ACC112 (cell line): ENCODE data around the gene NTSR1.
A peak's percentile ranks its signal among the peaks of the same experiment; 100 is the strongest.

ENCODE experiments used
- H2AFZ ChIP-seq: fragments of 200-600 bp; sonication (generic); one replicate; pipeline ENCODE4 v1.6.0; 2017; ENCODE audit warnings: antibody characterized with exemption, low read length; ENCODE audit not compliant: unreplicated experiment
- H3K27ac ChIP-seq: fragments of 200-600 bp; sonication (generic); 2 replicates; pipeline ENCODE4 v1.5.1; 2014; ENCODE audit warnings: low read depth, mild to moderate bottlenecking, antibody characterized with exemption, low read length, moderate library complexity
- H3K27me3 ChIP-seq: fragments of 200-600 bp; sonication (generic); 2 replicates; pipeline ENCODE4 v1.6.1; 2014; ENCODE audit warnings: mild to moderate bottlenecking, antibody characterized with exemption, low read length, moderate library complexity, mixed read lengths; ENCODE audit not compliant: insufficient read depth
- H3K36me3 ChIP-seq: fragments of 200-600 bp; sonication (generic); 2 replicates; pipeline ENCODE4 v1.6.1; 2016; ENCODE audit warnings: mild to moderate bottlenecking, antibody characterized with exemption, low read length, moderate library complexity, mixed read lengths; ENCODE audit not compliant: insufficient read depth
- H3K4me1 ChIP-seq: fragments of 200-600 bp; sonication (generic); one replicate; pipeline ENCODE4 v1.6.1; 2016; ENCODE audit warnings: low read length, mixed read lengths; ENCODE audit not compliant: insufficient read depth, unreplicated experiment, control insufficient read depth
- H3K4me3 ChIP-seq: fragments of 200-600 bp; sonication (generic); 2 replicates; pipeline ENCODE4 v1.5.1; 2014; ENCODE audit warnings: mild to moderate bottlenecking, low read depth, low read length
- H3K79me2 ChIP-seq: fragments of 200-600 bp; sonication (generic); one replicate; pipeline ENCODE4 v1.6.0; 2016; ENCODE audit warnings: low read length; ENCODE audit not compliant: control insufficient read depth, unreplicated experiment, insufficient read depth

NTSR1 gene

DNA sequence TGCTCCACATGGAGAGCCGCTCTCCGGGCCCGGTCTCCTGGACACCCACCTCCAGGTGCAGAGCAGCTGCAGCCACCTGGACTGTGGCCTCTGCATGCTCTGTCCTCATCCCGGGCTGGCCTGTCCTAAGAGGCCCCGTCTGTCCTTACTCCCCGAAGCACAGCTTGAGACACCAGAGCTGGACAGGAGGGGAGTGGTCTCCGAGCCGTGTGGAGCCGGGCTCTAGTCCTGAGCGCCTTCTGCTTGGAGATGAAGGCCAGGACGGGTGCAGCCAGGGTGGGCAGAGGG is 6.7 kb upstream of the NTSR1 start:
- Histone ChIP-seq H3K36me3 (no peaks in the 10 kb centered on the region), H3K79me2 (no peaks in the 10 kb centered on the region), H3K27me3 (no peaks in the 10 kb centered on the region), H3K4me3 (no peak overlapping the region), H2AFZ (no peak overlapping the region), H3K27ac (no peak overlapping the region), H3K4me1 (peaks cover 23% of the 10 kb centered on the region)

DNA sequence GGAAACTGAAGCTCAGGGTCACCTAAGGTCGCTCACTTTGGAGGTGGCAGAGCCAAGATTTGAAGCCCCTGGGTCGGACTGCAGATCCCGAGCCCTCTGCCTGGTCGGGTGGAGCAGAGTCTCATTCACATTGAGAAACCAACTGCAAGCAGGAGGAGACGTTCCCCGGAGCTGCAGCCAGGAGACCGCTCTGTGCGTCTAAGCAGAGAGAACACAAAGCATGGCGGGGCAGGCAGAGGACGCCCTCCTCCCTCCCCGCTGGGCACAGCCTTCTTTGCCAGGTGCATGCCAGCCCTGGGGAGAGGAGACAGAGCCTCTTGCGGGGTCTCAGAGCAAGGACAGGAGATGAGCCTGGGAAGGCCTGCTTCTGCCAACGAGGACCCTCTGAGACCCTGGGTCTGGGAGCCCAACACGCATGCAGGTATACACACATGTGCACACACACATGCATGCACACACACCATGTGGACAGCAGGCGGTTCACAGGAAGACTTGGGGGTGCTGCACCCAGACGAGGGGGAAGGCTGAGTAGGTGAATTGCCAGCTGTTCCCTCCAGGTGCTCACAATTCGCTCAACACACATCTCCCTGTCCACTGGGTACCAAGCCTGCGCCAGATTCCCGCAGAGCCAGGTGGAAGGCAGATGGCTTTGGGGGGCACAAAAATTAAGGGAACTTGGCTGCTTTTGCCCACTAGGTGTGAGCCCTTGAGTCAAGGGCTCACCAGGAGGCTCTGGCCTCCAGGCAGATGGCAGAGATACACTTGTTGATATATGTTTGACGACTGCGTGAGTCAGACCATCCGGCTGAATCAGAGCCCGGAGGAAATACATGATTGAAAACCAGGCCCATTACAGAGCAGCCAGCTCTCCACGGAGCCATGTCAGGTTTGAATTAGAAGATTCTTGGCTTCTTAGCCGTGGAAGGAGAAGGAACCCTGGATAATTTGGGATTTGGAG is 5.5 kb upstream of the NTSR1 start:
- Histone ChIP-seq H3K27me3 (peaks cover 10% of the 10 kb centered on the region; the same call in 1 of the 2 replicates), H3K27ac (peak overlapping the region; percentile 75), H3K36me3 (no peaks in the 10 kb centered on the region), H3K4me3 (no peak overlapping the region), H3K79me2 (no peaks in the 10 kb centered on the region), H3K4me1 (peaks cover 23% of the 10 kb centered on the region), H2AFZ (peak overlapping the region; percentile 53)

DNA sequence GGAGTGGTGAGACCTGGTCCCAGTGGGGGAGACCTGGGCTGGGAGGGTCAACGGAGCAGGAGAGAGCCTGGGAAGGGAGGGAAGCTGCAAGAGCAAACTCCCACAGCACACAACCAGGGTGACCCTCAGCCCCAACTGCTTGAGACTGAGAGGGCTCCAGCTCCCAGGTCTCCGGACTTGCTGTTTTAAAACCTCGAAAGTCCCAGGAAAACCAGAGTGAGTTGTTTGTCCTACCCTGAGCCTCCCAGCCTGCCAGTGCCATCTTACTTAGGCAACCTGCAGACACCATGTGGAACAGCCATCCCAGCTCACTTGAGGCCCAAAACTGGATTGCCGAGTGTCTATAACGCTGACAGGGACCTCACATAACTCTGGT is 4.8 kb upstream of the NTSR1 start:
- H3K4me3 ChIP-seq: no peak overlapping the region
- peak overlapping the region; percentile 75 for H3K27ac ChIP-seq
- peaks cover 17% of the 10 kb centered on the region for H3K27me3 ChIP-seq
- H2AFZ ChIP-seq: peak overlapping the region; percentile 53
- H3K79me2 ChIP-seq: no peaks in the 10 kb centered on the region
- H3K36me3 ChIP-seq: no peaks in the 10 kb centered on the region
- H3K4me1 ChIP-seq: peaks cover 23% of the 10 kb centered on the region

DNA sequence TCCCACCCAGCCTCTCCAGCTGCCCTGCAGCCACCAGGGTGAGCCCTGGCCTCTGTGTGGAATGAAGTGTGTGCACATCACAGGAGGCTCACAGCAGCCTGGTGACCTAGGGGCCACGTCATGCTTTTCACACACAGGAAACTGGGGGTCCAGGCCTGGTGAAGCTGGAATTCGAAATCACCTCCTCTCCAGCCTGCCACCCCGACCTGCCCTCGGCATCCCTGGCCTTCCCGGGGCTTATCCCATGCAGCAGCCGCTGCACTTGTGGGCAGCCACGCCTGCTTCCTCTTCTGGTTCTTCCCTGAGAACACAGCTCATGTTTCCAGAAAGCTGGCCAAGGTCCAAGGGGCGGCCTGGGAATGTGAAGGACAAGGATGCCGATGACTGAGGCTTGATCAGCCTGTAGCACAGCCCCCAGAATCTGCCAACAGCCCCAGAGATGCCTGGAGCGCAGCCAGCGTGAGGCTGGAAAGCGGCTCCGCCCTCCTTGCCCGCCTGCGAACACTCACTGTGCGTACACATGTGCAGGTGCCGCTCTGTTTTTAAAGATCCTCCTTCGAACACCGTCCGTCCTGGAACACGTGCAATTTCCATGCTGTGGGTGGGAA is 4.2 kb upstream of the NTSR1 start:
- Histone ChIP-seq H2AFZ (no peak overlapping the region), H3K27ac (peak overlapping the region; percentile 75), H3K4me3 (no peak overlapping the region), H3K27me3 (peaks cover 23% of the 10 kb centered on the region), H3K4me1 (peaks cover 23% of the 10 kb centered on the region), H3K36me3 (no peaks in the 10 kb centered on the region), H3K79me2 (no peaks in the 10 kb centered on the region)

DNA sequence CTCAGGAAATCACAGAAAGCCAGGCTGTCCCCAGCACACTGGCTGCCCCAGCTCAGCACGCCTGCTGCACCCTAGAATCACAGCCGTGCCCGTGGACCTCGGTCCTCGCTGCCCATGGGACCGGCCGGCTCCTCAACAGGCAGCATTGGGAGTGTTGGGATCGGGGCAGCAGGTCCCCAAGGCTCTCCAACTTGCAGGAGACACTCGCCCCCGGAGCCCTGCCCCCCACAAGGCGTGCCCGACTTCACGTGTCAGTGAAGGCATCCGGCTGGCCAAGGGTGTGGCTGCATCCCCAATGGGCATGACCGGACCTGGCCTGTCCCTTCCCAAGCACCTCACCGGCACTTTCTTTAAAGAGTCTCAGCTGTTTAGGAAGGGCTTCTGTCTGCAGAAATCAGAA is 3.0 kb upstream of the NTSR1 start:
- Histone ChIP-seq H2AFZ (no peak overlapping the region), H3K79me2 (no peaks in the 10 kb centered on the region), H3K27me3 (peaks cover 34% of the 10 kb centered on the region), H3K4me1 (peaks cover 23% of the 10 kb centered on the region), H3K36me3 (no peaks in the 10 kb centered on the region), H3K27ac (no peak overlapping the region), H3K4me3 (no peak overlapping the region)

DNA sequence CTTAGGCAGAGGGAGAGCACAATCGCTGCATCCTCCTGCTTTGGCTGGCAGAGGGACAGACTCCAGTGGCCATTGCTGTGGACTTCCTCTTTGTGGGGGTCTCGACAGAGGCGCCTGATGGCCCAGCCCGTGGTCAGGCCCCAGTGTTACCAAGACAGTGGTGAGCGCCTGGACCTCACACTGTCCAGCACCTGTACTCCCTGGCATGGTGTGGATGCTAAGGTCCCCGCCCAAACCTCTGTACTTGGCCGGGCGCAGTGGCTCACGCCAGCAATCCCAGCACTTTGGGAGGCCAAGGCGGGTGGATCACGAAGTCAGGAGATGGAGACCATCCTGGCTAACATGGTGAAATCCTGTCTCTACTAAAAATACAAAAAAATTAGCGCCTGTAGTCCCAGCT is 2.3 kb upstream of the NTSR1 start:
- H3K27me3 ChIP-seq: peaks cover 41% of the 10 kb centered on the region
- no peak overlapping the region for H2AFZ ChIP-seq
- H3K36me3 ChIP-seq: no peaks in the 10 kb centered on the region
- no peak overlapping the region for H3K27ac ChIP-seq
- no peaks in the 10 kb centered on the region for H3K79me2 ChIP-seq
- peaks cover 23% of the 10 kb centered on the region for H3K4me1 ChIP-seq
- no peak overlapping the region for H3K4me3 ChIP-seq

DNA sequence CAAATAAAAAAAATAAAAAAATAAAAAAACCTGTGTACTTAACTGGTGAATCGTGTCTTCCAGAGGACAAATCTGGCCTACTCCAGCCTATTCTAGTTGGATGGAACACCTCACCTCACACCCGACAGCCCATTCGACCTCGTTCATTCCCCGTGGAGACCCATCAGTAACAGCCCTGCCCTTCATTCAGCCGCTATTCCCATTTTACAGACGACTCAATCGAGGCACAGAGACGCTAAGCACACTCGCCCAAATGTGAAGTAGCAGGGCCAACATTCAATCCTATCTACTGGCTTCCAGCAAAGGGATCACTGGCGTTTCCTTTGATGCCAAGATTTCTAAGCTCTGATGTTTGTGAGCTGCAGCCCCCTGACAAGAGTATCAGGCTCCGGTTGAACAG is 1.8 kb upstream of the NTSR1 start:
- Histone ChIP-seq H3K4me1 (peaks cover 23% of the 10 kb centered on the region), H3K79me2 (no peaks in the 10 kb centered on the region), H3K27me3 (peaks cover 41% of the 10 kb centered on the region), H3K27ac (no peak overlapping the region), H2AFZ (no peak overlapping the region), H3K36me3 (no peaks in the 10 kb centered on the region), H3K4me3 (no peak overlapping the region)

DNA sequence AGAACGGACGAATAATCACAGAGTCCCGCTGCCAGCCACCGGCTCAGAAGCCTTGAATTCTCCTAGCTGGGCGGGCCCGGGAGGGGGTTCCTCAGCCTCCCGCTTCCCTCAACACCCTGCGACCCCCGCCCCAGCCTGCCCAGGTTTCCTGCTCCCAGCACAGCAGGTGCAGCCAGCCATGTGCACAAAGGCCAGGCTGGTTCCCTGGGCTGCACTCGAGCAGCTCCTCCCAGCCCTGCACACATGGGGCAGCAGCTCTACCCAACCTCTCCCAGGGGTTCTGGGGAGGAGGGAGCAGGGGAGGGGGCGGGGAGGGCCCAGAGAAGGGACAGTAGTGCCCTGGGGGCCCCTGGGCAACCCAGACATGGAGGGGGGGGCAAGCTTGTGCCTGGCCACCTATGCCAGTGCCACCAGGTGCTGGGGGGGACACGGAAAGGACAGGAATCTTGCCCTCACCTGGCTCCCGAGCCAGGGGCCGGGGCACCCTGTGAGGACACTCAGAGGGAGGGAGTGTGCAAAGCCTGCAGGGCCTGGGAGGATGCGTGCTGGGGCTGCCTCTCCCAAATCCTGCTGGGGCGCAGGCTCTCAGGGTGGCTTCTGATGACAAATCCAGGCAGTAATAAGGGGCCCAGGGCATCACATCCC is 1.2 kb upstream of the NTSR1 start:
- peaks cover 45% of the 10 kb centered on the region for H3K27me3 ChIP-seq
- no peak overlapping the region for H3K27ac ChIP-seq
- H3K36me3 ChIP-seq: no peaks in the 10 kb centered on the region
- H3K4me1 ChIP-seq: peaks cover 23% of the 10 kb centered on the region
- H2AFZ ChIP-seq: no peak overlapping the region
- no peak overlapping the region for H3K4me3 ChIP-seq
- no peaks in the 10 kb centered on the region for H3K79me2 ChIP-seq

DNA sequence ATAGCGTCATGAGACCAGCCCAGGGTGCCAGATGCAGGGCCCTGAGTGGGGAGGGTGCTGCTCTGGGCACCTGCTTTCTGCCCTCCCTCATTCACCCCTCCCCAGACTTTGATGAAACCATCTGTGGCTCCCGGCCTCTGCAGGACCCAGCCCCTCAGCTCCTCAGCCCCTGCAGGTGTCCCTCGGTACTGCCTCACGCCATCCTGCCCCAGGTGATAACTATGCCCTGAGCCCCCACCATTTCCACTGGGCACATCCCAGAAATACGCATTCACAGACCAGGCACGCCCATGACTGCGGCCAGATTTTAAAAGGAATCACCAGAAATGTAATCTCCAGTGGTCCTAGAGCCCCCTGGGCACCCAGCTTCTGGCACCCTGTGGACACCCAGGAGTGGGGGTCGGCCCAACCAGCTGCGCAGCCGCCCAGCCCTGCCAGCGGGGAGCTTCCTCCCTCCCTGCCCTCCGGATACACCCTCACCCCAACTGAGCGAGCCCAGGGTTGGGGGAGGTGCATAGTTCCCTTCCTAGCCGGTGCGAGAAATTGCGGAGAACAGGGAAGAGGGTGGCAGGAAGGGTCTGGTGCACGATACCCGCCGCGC is 615 bp upstream of the NTSR1 start:
- no peaks in the 10 kb centered on the region for H3K36me3 ChIP-seq
- H3K4me3 ChIP-seq: no peak overlapping the region
- H3K27me3 ChIP-seq: peaks cover 50% of the 10 kb centered on the region
- no peak overlapping the region for H3K27ac ChIP-seq
- no peak overlapping the region for H2AFZ ChIP-seq
- peaks cover 22% of the 10 kb centered on the region for H3K4me1 ChIP-seq
- H3K79me2 ChIP-seq: no peaks in the 10 kb centered on the region

DNA sequence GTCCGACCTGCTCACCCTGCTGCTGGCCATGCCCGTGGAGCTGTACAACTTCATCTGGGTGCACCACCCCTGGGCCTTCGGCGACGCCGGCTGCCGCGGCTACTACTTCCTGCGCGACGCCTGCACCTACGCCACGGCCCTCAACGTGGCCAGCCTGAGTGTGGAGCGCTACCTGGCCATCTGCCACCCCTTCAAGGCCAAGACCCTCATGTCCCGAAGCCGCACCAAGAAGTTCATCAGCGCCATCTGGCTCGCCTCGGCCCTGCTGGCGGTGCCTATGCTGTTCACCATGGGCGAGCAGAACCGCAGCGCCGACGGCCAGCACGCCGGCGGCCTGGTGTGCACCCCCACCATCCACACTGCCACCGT is 885 bp downstream of the NTSR1 start:
- H3K27me3 ChIP-seq: peaks cover 53% of the 10 kb centered on the region
- H3K4me3 ChIP-seq: no peak overlapping the region

More for the DNA sequence above, 885 bp downstream of the NTSR1 start:
- Histone ChIP-seq H3K4me1 (peaks cover 8% of the 10 kb centered on the region), H3K27ac (no peak overlapping the region), H3K79me2 (no peaks in the 10 kb centered on the region), H2AFZ (no peak overlapping the region), H3K36me3 (no peaks in the 10 kb centered on the region)
